Vagina (tissue), 2 donors: ENCODE data around the gene POLR3H.

Experiments
- CTCF ChIP-seq, 3 experiments: fragments of 450-650 bp in 2 of 3; fragments of 200-600 bp in 1 of 3; sonication (generic) in 1 of 3; IDR thresholded peaks; one replicate each; pipeline ENCODE4 v1.5.1; 2017 to 2019; ENCODE audit warnings: antibody characterized with exemption in 3 of 3, mild to moderate bottlenecking in 2 of 3, moderate library complexity in 2 of 3
- POLR2A ChIP-seq, 2 donors: fragments of 450-650 bp; IDR thresholded peaks; one replicate each; pipeline ENCODE4 v1.6.1; 2017; ENCODE audit warnings: antibody characterized with exemption in 2 of 2, mild to moderate bottlenecking in 2 of 2, moderate library complexity in 2 of 2

GRCh38 chr22:41565403-41566054, 21.3 kb upstream of the POLR3H start:
- TF ChIP-seq CTCF (IDR thresholded peaks at IDR 0.05) (no peak), POLR2A (IDR thresholded peaks at IDR 0.05) (no peak)
